HepG2 (cell line): ENCODE data around the gene GRK6. TPM values are rescaled to one million over a fixed set of nuclear protein-coding genes. Genes with fewer than 3 reads are reported as not detected.

ENCODE experiments used
- HHEX ChIP-seq: IDR thresholded peaks from 2 replicates; pipeline ENCODE4 v1.6.1; 2016; ENCODE audit warnings: control low read depth
- HNRNPL ChIP-seq: fragments of 200-400 bp; formaldehyde crosslinking; IDR thresholded peaks from 2 replicates; pipeline ENCODE4 v1.6.1; 2017; ENCODE audit warnings: mild to moderate bottlenecking, low read depth, low read length
- JUN ChIP-seq: sonication (generic); formaldehyde crosslinking; IDR thresholded peaks from 2 replicates; pipeline ENCODE4 v1.4.0; 2020; ENCODE audit warnings: mild to moderate bottlenecking, missing genetic modification reagents
- NR2F1 ChIP-seq, 2 experiments: fragments of 450-650 bp in 1 of 2; formaldehyde crosslinking in 1 of 2; IDR thresholded peaks; 2 replicates each; pipeline versions ENCODE4 v1.5.0 to v1.6.1; 2016 to 2020; ENCODE audit warnings: mild to moderate bottlenecking in 1 of 2, missing compliant biosample characterization in 1 of 2, missing genetic modification reagents in 1 of 2, moderate library complexity in 1 of 2
- PLRG1 ChIP-seq: fragments of 450-650 bp; conservative IDR thresholded peaks from 2 replicates; pipeline ENCODE4 v1.6.1; 2016
- RFXANK ChIP-seq: IDR thresholded peaks from 2 replicates; pipeline ENCODE4 v1.6.1; 2016
- RXRB ChIP-seq: IDR thresholded peaks from 2 replicates; pipeline ENCODE4 v1.6.1; 2016; ENCODE audit warnings: borderline replicate concordance, missing genetic modification reagents, missing compliant biosample characterization
- SALL1 ChIP-seq: sonication (generic); formaldehyde crosslinking; IDR thresholded peaks from 2 replicates; pipeline ENCODE4 v1.8.0; 2022; ENCODE audit warnings: mild to moderate bottlenecking, missing genetic modification reagents
- SP1 ChIP-seq, 2 experiments: fragments of 450-650 bp in 1 of 2; sonication (generic) in 1 of 2; formaldehyde crosslinking in 1 of 2; IDR thresholded peaks; 2 replicates each; pipeline versions ENCODE4 v1.4.0 to v1.6.1; 2016 to 2020; ENCODE audit warnings: missing genetic modification reagents in 1 of 2
- TARDBP ChIP-seq: sonication (generic); formaldehyde crosslinking; IDR thresholded peaks from 2 replicates; pipeline ENCODE4 v1.8.0; 2022; ENCODE audit warnings: mild to moderate bottlenecking, missing genetic modification reagents
- ZIK1 ChIP-seq: sonication (generic); formaldehyde crosslinking; IDR thresholded peaks from 2 replicates; pipeline ENCODE4 v1.5.0; 2020; ENCODE audit warnings: mild to moderate bottlenecking, low read depth, missing genetic modification reagents, borderline replicate concordance
- ZNF136 ChIP-seq: sonication (generic); formaldehyde crosslinking; IDR thresholded peaks from 2 replicates; pipeline ENCODE4 v1.8.1; 2022; ENCODE audit warnings: low read depth, mild to moderate bottlenecking, moderate library complexity, missing genetic modification reagents
- ZNF256 ChIP-seq: sonication (generic); formaldehyde crosslinking; conservative IDR thresholded peaks from 2 replicates; pipeline ENCODE4 v1.4.0; 2020; ENCODE audit warnings: missing genetic modification reagents
- ZNF367 ChIP-seq: sonication (generic); formaldehyde crosslinking; IDR thresholded peaks from 2 replicates; pipeline ENCODE4 v1.4.0; 2020; ENCODE audit warnings: missing genetic modification reagents, borderline replicate concordance
- ZNF432 ChIP-seq: sonication (generic); formaldehyde crosslinking; IDR thresholded peaks from 2 replicates; pipeline ENCODE4 v1.5.0; 2020; ENCODE audit warnings: missing genetic modification reagents, mild to moderate bottlenecking, borderline replicate concordance
- ZNF550 ChIP-seq: sonication (generic); formaldehyde crosslinking; IDR thresholded peaks from 2 replicates; pipeline ENCODE4 v1.4.0; 2020; ENCODE audit warnings: mild to moderate bottlenecking, missing genetic modification reagents, borderline replicate concordance
- ZNF605 ChIP-seq: sonication (generic); formaldehyde crosslinking; IDR thresholded peaks from 2 replicates; pipeline ENCODE4 v1.8.0; 2022; ENCODE audit warnings: mild to moderate bottlenecking, missing genetic modification reagents
- ZNF674 ChIP-seq: sonication (generic); formaldehyde crosslinking; IDR thresholded peaks from 2 replicates; pipeline ENCODE4 v1.5.0; 2020; ENCODE audit warnings: low read depth, mild to moderate bottlenecking, missing genetic modification reagents
- ZNF83 ChIP-seq: sonication (generic); formaldehyde crosslinking; IDR thresholded peaks from 2 replicates; pipeline ENCODE4 v1.4.0; 2020; ENCODE audit warnings: missing genetic modification reagents, mild to moderate bottlenecking, borderline replicate concordance
- ZNF891 ChIP-seq: sonication (generic); formaldehyde crosslinking; IDR thresholded peaks from 2 replicates; pipeline ENCODE4 v1.5.0; 2020; ENCODE audit warnings: mild to moderate bottlenecking, missing genetic modification reagents
- polyA plus RNA-seq, 8 experiments: library from polyadenylated mRNA; depleted of rRNA in 3 of 8; stranded (reverse) in 7 of 8; unstranded in 1 of 8; fragments of >200 nt; fragmentation: Illumina TruSeq in 4 of 8; extraction: Trizol in 4 of 8; gene quantifications; 2 replicates each; pipeline versions ENCODE4 v1.2.1 to v1.2.3, GENCODE V29; 2011 to 2016; ENCODE audit warnings: low read depth in 4 of 8, missing spikeins in 1 of 8, mixed read lengths in 1 of 8; ENCODE audit not compliant: insufficient read depth in 1 of 8
- total RNA-seq, 5 experiments: library from RNA; depleted of rRNA; stranded (reverse); fragments of >200 nt; fragmentation: Illumina TruSeq; extraction: Trizol; gene quantifications; 2 replicates each; pipeline ENCODE4 v1.2.3, GENCODE V29; 2016; ENCODE audit warnings: low read depth in 1 of 5
- TF ChIP-seq, protein P1 (sequence below): IDR thresholded peaks from 2 replicates; pipeline ENCODE4 v1.6.1; 2016
- TF ChIP-seq, protein P2 (sequence below): sonication (generic); formaldehyde crosslinking; IDR thresholded peaks from 2 replicates; pipeline ENCODE4 v1.4.0; 2020; ENCODE audit warnings: missing genetic modification reagents, low read depth, mild to moderate bottlenecking, borderline replicate concordance
- TF ChIP-seq, protein P3 (sequence below): sonication (generic); formaldehyde crosslinking; IDR thresholded peaks from 2 replicates; pipeline ENCODE4 v1.4.0; 2020; ENCODE audit warnings: missing genetic modification reagents
- TF ChIP-seq, protein P4 (sequence below): sonication (generic); formaldehyde crosslinking; IDR thresholded peaks from 2 replicates; pipeline ENCODE4 v1.9.0; 2022; ENCODE audit warnings: low read depth, missing genetic modification reagents
- TF ChIP-seq, protein P5 (sequence below): IDR thresholded peaks from 2 replicates; pipeline ENCODE4 v1.6.1; 2012; ENCODE audit warnings: inconsistent platforms

Gene GRK6
- total and polyA plus RNA-seq, 2 of the 13 experiments (the other 11 are each of a cell fraction or from before 2014, with no cell fraction given): 13.2 to 19.9 TPM

DNA sequence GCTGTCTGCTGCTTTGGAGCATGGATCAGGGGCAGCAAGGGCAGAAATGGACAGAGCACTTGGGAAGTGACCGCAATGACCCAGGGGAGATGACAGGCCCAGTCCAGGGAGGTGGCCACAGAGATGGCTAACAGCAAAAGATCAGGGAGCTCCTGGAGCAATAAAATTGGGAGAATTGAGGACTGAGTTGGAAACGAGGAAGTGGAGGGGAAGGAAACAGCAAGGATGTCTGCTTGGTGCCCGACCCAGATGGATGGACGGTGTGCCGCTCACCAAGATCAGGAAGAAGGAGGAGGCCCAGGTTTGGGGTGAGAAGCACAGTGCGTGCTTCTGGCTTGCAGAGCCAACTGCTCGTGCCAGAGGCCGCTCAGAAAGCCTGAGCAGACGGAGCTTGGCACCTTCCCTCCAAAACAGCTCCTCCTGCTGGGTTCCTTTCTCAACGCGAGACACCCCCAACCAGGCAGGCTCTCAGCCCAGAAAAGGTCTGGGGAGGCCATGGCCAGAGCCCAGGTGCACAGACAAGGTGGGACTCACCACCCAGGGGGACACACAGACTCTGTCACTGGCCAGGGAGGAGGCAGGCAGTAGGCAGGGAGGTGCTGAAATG lies 44.0 kb upstream of the GRK6 start (continued):
- 0 out of 2 replicates have a peak, but pooled peaks have one; percentile 12 for TF ChIP-seq RXRB (CRISPR knock-in tag)
- no peak for TF ChIP-seq SP1 (IDR thresholded peaks at IDR 0.05)
- TF ChIP-seq SP1 (CRISPR knock-in tag; IDR thresholded peaks at IDR 0.05): 0 out of 2 replicates have a peak, but pooled peaks have one; percentile 17
- no peak for TF ChIP-seq SALL1
- TF ChIP-seq, protein P1, sequence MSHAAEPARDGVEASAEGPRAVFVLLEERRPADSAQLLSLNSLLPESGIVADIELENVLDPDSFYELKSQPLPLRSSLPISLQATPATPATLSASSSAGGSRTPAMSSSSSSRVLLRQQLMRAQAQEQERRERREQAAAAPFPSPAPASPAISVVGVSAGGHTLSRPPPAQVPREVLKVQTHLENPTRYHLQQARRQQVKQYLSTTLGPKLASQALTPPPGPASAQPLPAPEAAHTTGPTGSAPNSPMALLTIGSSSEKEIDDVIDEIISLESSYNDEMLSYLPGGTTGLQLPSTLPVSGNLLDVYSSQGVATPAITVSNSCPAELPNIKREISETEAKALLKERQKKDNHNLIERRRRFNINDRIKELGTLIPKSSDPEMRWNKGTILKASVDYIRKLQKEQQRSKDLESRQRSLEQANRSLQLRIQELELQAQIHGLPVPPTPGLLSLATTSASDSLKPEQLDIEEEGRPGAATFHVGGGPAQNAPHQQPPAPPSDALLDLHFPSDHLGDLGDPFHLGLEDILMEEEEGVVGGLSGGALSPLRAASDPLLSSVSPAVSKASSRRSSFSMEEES (CRISPR knock-in tag): 0 out of 2 replicates have a peak, but pooled peaks have one; percentile 13
- TF ChIP-seq, protein P2, sequence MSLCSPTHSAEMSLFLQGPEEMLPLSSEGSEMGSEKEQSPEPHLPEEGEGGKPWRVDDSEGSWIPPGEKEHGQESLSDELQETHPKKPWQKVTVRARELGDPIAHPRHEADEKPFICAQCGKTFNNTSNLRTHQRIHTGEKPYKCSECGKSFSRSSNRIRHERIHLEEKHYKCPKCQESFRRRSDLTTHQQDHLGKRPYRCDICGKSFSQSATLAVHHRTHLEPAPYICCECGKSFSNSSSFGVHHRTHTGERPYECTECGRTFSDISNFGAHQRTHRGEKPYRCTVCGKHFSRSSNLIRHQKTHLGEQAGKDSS (CRISPR knock-in tag): peak; percentile 52; the same call in 1 of the 2 replicates
- TF ChIP-seq ZNF136 (CRISPR knock-in tag): no peak
- TF ChIP-seq, protein P3, sequence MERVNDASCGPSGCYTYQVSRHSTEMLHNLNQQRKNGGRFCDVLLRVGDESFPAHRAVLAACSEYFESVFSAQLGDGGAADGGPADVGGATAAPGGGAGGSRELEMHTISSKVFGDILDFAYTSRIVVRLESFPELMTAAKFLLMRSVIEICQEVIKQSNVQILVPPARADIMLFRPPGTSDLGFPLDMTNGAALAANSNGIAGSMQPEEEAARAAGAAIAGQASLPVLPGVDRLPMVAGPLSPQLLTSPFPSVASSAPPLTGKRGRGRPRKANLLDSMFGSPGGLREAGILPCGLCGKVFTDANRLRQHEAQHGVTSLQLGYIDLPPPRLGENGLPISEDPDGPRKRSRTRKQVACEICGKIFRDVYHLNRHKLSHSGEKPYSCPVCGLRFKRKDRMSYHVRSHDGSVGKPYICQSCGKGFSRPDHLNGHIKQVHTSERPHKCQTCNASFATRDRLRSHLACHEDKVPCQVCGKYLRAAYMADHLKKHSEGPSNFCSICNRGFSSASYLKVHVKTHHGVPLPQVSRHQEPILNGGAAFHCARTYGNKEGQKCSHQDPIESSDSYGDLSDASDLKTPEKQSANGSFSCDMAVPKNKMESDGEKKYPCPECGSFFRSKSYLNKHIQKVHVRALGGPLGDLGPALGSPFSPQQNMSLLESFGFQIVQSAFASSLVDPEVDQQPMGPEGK: no peak
- no peak for TF ChIP-seq TARDBP (CRISPR knock-in tag)
- no peak for TF ChIP-seq ZNF367 (CRISPR knock-in tag)
- TF ChIP-seq ZNF605 (CRISPR knock-in tag): no peak
- TF ChIP-seq ZNF891 (CRISPR knock-in tag): no peak
- TF ChIP-seq PLRG1: no peak
- TF ChIP-seq NR2F1 (CRISPR knock-in tag; IDR thresholded peaks at IDR 0.05): no peak
- no peak for TF ChIP-seq ZNF674 (CRISPR knock-in tag)
- no peak for TF ChIP-seq ZNF432 (CRISPR knock-in tag)
- peak; percentile 80 for TF ChIP-seq HNRNPL
- no peak for TF ChIP-seq ZIK1 (CRISPR knock-in tag)
- TF ChIP-seq ZNF83: no peak
- no peak for TF ChIP-seq RFXANK (CRISPR knock-in tag)
- TF ChIP-seq ZNF256: no peak
- 0 out of 2 replicates have a peak, but pooled peaks have one; percentile 13 for TF ChIP-seq ZNF550 (CRISPR knock-in tag)
- TF ChIP-seq, protein P4, sequence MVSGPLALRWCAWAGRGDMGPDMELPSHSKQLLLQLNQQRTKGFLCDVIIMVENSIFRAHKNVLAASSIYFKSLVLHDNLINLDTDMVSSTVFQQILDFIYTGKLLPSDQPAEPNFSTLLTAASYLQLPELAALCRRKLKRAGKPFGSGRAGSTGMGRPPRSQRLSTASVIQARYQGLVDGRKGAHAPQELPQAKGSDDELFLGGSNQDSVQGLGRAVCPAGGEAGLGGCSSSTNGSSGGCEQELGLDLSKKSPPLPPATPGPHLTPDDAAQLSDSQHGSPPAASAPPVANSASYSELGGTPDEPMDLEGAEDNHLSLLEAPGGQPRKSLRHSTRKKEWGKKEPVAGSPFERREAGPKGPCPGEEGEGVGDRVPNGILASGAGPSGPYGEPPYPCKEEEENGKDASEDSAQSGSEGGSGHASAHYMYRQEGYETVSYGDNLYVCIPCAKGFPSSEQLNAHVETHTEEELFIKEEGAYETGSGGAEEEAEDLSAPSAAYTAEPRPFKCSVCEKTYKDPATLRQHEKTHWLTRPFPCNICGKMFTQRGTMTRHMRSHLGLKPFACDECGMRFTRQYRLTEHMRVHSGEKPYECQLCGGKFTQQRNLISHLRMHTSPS (CRISPR knock-in tag): 0 out of 2 replicates have a peak, but pooled peaks have one; percentile 29
- no peak for TF ChIP-seq JUN (CRISPR knock-in tag)
- TF ChIP-seq, protein P5, sequence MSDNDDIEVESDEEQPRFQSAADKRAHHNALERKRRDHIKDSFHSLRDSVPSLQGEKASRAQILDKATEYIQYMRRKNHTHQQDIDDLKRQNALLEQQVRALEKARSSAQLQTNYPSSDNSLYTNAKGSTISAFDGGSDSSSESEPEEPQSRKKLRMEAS: peak; percentile 72
- no peak for TF ChIP-seq HHEX
